Adrenal gland (tissue), 12 donors: ENCODE data around the gene ZFYVE16. TPM values are rescaled to one million over a fixed set of nuclear protein-coding genes. Genes with fewer than 3 reads are reported as not detected.
A peak's percentile ranks its signal among the peaks of the same experiment; 100 is the strongest.

ENCODE experiments used
- DNase-seq, 7 donors: peaks; one replicate each; pipeline ENCODE4 v3.0.0-alpha.2; 2019 to 2020
- H3K27ac ChIP-seq, 5 donors: fragments of 200-600 bp; sonication (generic) in 4 of 5; 1 replicate in 3 of 5; 2 replicates in 2 of 5; pipeline versions ENCODE4 v1.5.1 to v1.8.0; 2016 to 2020; ENCODE audit warnings: mild to moderate bottlenecking in 1 of 5
- H3K27me3 ChIP-seq: fragments of 200-600 bp; 2 replicates; pipeline ENCODE4 v1.8.0; 2021
- H3K36me3 ChIP-seq, 2 donors: fragments of 200-600 bp; replicated peaks in 1 of 2; 1 replicate in 1 of 2; 2 replicates in 1 of 2; pipeline versions ENCODE4 v1.5.1 to v1.8.0; 2018 to 2022
- H3K4me1 ChIP-seq, 2 donors: fragments of 200-600 bp; replicated peaks in 1 of 2; 1 replicate in 1 of 2; 2 replicates in 1 of 2; pipeline versions ENCODE4 v1.5.1 to v1.8.0; 2018 to 2021
- H3K4me3 ChIP-seq, 4 donors: fragments of 200-600 bp; sonication (generic) in 3 of 4; one replicate each; pipeline ENCODE4 v1.5.1; 2016 to 2018
- H3K9me3 ChIP-seq, 3 donors: fragments of 200-600 bp; sonication (generic) in 1 of 3; replicated peaks in 1 of 3; 1 replicate in 2 of 3; 2 replicates in 1 of 3; pipeline versions ENCODE4 v1.5.1 to v1.8.0; 2016 to 2021
- CTCF ChIP-seq, 6 experiments: fragments of 450-650 bp in 4 of 6; fragments of 200-600 bp in 2 of 6; sonication (generic) in 1 of 6; IDR thresholded peaks; 1 replicate in 5 of 6; 2 replicates in 1 of 6; pipeline versions ENCODE4 v1.5.1 to v1.8.0; 2016 to 2021; ENCODE audit warnings: antibody characterized with exemption in 6 of 6, mild to moderate bottlenecking in 2 of 6, moderate library complexity in 1 of 6
- POLR2A ChIP-seq, 2 donors: fragments of 450-650 bp; IDR thresholded peaks; one replicate each; pipeline ENCODE4 v1.6.1; 2017; ENCODE audit warnings: antibody characterized with exemption in 2 of 2, mild to moderate bottlenecking in 2 of 2, moderate library complexity in 1 of 2
- WGBS, 4 donors: extraction: QIAGEN DNeasy Blood & Tissue Kit in 2 of 4; methylation state at CpG; one replicate each; pipeline versions ENCODE4 v1.1.5 to v1.1.7; 2013 to 2017; 5-methylcytosine and 5-hydroxymethylcytosine counted together
- intact Hi-C, 2 donors: fragments of 100-400 bp; cut with DNase I; formaldehyde crosslinking; loops; one replicate each; pipeline versions ENCODE4 v1.14.1 to v1.15.0; 2022 to 2023
- polyA plus RNA-seq, 3 donors: library from polyadenylated mRNA; stranded (reverse); fragments of 200-250 nt in 2 of 3; fragments of 350-450 nt in 1 of 3; fragmentation: Illumina TruSeq in 1 of 3; extraction: RNeasy Lipid Tissue Mini Kit (QIAGEN cat#74804) in 1 of 3; gene quantifications; one replicate each; pipeline ENCODE4 v1.2.3, GENCODE V29; 2013 to 2014
- total RNA-seq, 9 donors: library from RNA; depleted of rRNA in 4 of 9; stranded (reverse); fragments of >200 nt in 4 of 9; fragments of 120-200 nt in 1 of 9; fragmentation: NEBNext Ultra II Directional in 1 of 9; extraction: Animal tissue kit (Norgen Biotek cat#: 25700) in 1 of 9; gene quantifications; one replicate each; pipeline versions ENCODE4 v1.1.0 to v1.2.4, GENCODE V29; 2013 to 2023
- donor health status: healthy with polysubstance abuse.
- donor health status: Bipolar disorder and iron deficiency.
- donor health status: DM: yes; HTN: yes; CAD: no.
- donor health status: DM: no; HTN: no; CAD: no.
- donor health status: DM: no; HTN: no; CAD: no.
- donor health status: DM: yes; HTN: yes; CAD: no.

The ZFYVE16 gene
- total and polyA plus RNA-seq, 12 donors = 14.3 to 56.3 (median 36.4) TPM

GRCh38 chr5:80479713-80480112 is 71.8 kb downstream of the ZFYVE16 start:
- Histone ChIP-seq H3K9me3 (peaks cover 0 to 7% (median 0%) of the 10 kb centered on the region in 3 donors), H3K4me3 (no peak overlapping the region), H3K27ac (no peak overlapping the region), H3K27me3 (no peaks in the 10 kb centered on the region), H3K4me1 (no peaks in the 10 kb centered on the region), H3K36me3 (peaks cover 0 to 15% of the 10 kb centered on the region in 2 donors)
- DNase-seq = no peak
- TF ChIP-seq POLR2A (IDR thresholded peaks at IDR 0.05) = no peak
- TF ChIP-seq CTCF (IDR thresholded peaks at IDR 0.05) = no peak
- intact Hi-C loops = loop anchor here (10.0 kb wide), 1 partner anchor 195 kb away; no protein-coding TSS in a partner anchor

GRCh38 chr5:80480354-80480753 is 72.5 kb downstream of the ZFYVE16 start:
- Histone ChIP-seq H3K27ac (no peak overlapping the region), H3K9me3 (peaks cover 0 to 7% (median 0%) of the 10 kb centered on the region in 3 donors), H3K36me3 (peaks cover 0 to 9% of the 10 kb centered on the region in 2 donors), H3K4me3 (no peak overlapping the region), H3K4me1 (no peaks in the 10 kb centered on the region), H3K27me3 (no peaks in the 10 kb centered on the region)
- no peak for DNase-seq
- intact Hi-C loops = loop anchor here (10.0 kb wide), 1 partner anchor 194 kb away; no protein-coding TSS in a partner anchor
- 93 to 99% (median 98%) methylated on average over 2 of the region's 2 CpGs for WGBS, 4 donors
- no peak for TF ChIP-seq CTCF (IDR thresholded peaks at IDR 0.05)
- no peak for TF ChIP-seq POLR2A (IDR thresholded peaks at IDR 0.05)

GRCh38 chr5:80481019-80481893 is 73.4 kb downstream of the ZFYVE16 start:
- 95 to 98% (median 96%) methylated on average over 3 of the region's 3 CpGs for WGBS, 4 donors
- TF ChIP-seq CTCF (IDR thresholded peaks at IDR 0.05) = peak; percentile 34 to 65 (median 50)
- no peak for TF ChIP-seq POLR2A (IDR thresholded peaks at IDR 0.05)

GRCh38 chr5:80482578-80482977 is 74.7 kb downstream of the ZFYVE16 start:
- H3K27ac ChIP-seq = no peak overlapping the region
- peaks cover 0 to 7% (median 0%) of the 10 kb centered on the region in 3 donors for H3K9me3 ChIP-seq
- no peaks in the 10 kb centered on the region for H3K27me3 ChIP-seq
- H3K4me1 ChIP-seq = peaks cover 7 to 8% of the 10 kb centered on the region in 2 donors
- H3K4me3 ChIP-seq = no peak overlapping the region
- WGBS, 4 donors = 71 to 85% (median 74%) methylated on average over 4 of the region's 4 CpGs
- H3K36me3 ChIP-seq = no peaks in the 10 kb centered on the region
- no peak for DNase-seq
- intact Hi-C loops = loop anchor here (10.0 kb wide), 1 partner anchor 192 kb away; no protein-coding TSS in a partner anchor
- no peak for TF ChIP-seq CTCF (IDR thresholded peaks at IDR 0.05)
- TF ChIP-seq POLR2A (IDR thresholded peaks at IDR 0.05) = no peak

More at GRCh38 chr5:80481019-80481893, 73.4 kb downstream of the ZFYVE16 start:
- H3K9me3 ChIP-seq = peaks cover 0 to 7% (median 0%) of the 10 kb centered on the region in 3 donors
- no peak overlapping the region for H3K4me3 ChIP-seq
- intact Hi-C loops = loop anchor here (10.0 kb wide), 1 partner anchor 194 kb away; no protein-coding TSS in a partner anchor
- H3K36me3 ChIP-seq = no peaks in the 10 kb centered on the region
- H3K27me3 ChIP-seq = no peaks in the 10 kb centered on the region
- no peak overlapping the region for H3K27ac ChIP-seq
- DNase-seq = peak in 6 of 7 donors; percentile 20 to 54 (median 34)
- H3K4me1 ChIP-seq = no peaks in the 10 kb centered on the region
